Hematopoietic multipotent progenitor cell treated with erythropoietin and hydrocortisone succinate and interleukin-3 and kit ligand, for 17 days (in vitro differentiated cells): ENCODE data around the gene AGO4.
"Not testable (repeated sequence)": the region's sequence is repeated elsewhere in the genome, so short reads cannot be mapped to it uniquely, and the experiment has no call there.

Experiments used
- DNase-seq: peaks from one replicate; pipeline ENCODE4 v3.0.0-alpha.2; 2015; ENCODE audit warnings: low spot score

Gene AGO4

GRCh38 chr1:35810096-35810881, 2.5 kb downstream of the AGO4 start:
- DNase-seq: no peak

GRCh38 chr1:35812754-35813153, 4.9 kb downstream of the AGO4 start:
- DNase-seq: not testable (repeated sequence)

- no peak for DNase-seq
Measured at GRCh38 chr1:35825255-35825654, 17.4 kb downstream of the AGO4 start.

GRCh38 chr1:35832276-35832905, 24.6 kb downstream of the AGO4 start:
- DNase-seq: no peak

GRCh38 chr1:35833395-35833794, 25.6 kb downstream of the AGO4 start:
- no peak for DNase-seq

- DNase-seq: no peak
Measured at GRCh38 chr1:35834218-35834617, 26.4 kb downstream of the AGO4 start.

- DNase-seq: no peak
Measured at GRCh38 chr1:35835398-35835797, 27.6 kb downstream of the AGO4 start.

- DNase-seq: no peak
Measured at GRCh38 chr1:35836734-35837133, 28.9 kb downstream of the AGO4 start.

GRCh38 chr1:35838693-35839245, 31.0 kb downstream of the AGO4 start:
- DNase-seq: no peak

- DNase-seq: no peak
Measured at GRCh38 chr1:35844826-35845225, 37.0 kb downstream of the AGO4 start.

GRCh38 chr1:35845766-35846165, 38.0 kb downstream of the AGO4 start:
- DNase-seq: no peak

GRCh38 chr1:35847935-35848565, 40.2 kb downstream of the AGO4 start:
- no peak for DNase-seq

- DNase-seq: no peak
Measured at GRCh38 chr1:35850051-35850450, 42.2 kb downstream of the AGO4 start.

- no peak for DNase-seq
Measured at GRCh38 chr1:35850716-35851115, 42.9 kb downstream of the AGO4 start.

GRCh38 chr1:35851132-35851869, 43.5 kb downstream of the AGO4 start:
- no peak for DNase-seq

GRCh38 chr1:35852241-35852640, 44.4 kb downstream of the AGO4 start:
- DNase-seq: no peak

GRCh38 chr1:35854989-35855700, 47.3 kb downstream of the AGO4 start:
- no peak for DNase-seq

- DNase-seq: no peak
Measured at GRCh38 chr1:35856964-35857363, 49.1 kb downstream of the AGO4 start.

- DNase-seq: no peak
Measured at GRCh38 chr1:35857830-35858229, 50.0 kb downstream of the AGO4 start.

- no peak for DNase-seq
Measured at GRCh38 chr1:35860696-35861095, 52.9 kb downstream of the AGO4 start.

- DNase-seq: no peak
Measured at GRCh38 chr1:35863136-35863535, 55.3 kb downstream of the AGO4 start.
